Measurements from ENCODE around the gene LINS1. TPM values are rescaled to one million over a fixed set of nuclear protein-coding genes. Genes with fewer than 3 reads are reported as not detected.

LINS1 gene
- total RNA-seq, 1 donor from 2014 or later: 7.2 TPM

DNA sequence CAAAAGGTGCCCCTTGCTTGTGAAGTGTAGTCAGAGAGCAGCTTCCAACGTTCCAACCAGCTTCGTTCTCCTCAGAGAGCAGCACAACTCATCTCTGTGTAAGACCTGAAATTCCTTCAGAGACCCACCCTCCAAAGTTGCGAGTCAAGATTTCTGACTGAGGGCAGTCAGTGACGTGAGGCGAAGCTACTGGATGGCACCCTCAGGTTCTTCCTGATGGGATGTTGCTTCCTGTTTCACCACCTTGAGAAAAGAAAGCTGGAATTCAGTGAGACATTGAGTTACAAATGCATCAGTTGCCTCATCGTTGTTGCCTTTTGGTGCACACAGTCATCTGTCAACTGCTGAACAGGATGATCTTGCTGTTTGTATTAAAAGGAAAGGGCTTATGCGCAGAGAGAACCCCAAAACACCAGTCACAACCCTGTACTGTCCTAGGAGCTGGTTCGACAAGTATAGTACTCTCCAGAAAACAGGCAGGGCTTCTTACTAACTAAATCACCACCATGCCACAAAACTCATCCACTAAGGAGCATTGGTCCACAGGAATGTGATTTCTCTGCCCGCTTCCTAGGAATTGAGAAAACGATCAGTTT, 73.1 kb downstream of the LINS1 start, which contains the start of gene CERS3:
CERS3 (minus strand) TSS at position 118 of the 596 bp plus-strand sequence. CDS start 27,101 bp downstream, outside the sequence.
- no peak for DNase-seq (ENCODE audit: low spot score)
- Mint-ChIP-seq H3K4me3 (ENCODE audit: unreplicated experiment) (no peak within 1 kb of the TSS), H3K27me3 (ENCODE audit: low read depth) (peaks cover 30% of the 10 kb centered on the region), H3K27ac (ENCODE audit: unreplicated experiment) (no peak within 1 kb of the TSS), H3K4me1 (ENCODE audit: low read depth) (no peaks in the 10 kb centered on the region), H3K9me3 (ENCODE audit: low read depth) (no peaks in the 10 kb centered on the region), H3K36me3 (ENCODE audit: low read depth) (no peaks in the 10 kb centered on the region)
- TF ChIP-seq CTCF (IDR thresholded peaks at IDR 0.05): no peak

DNA sequence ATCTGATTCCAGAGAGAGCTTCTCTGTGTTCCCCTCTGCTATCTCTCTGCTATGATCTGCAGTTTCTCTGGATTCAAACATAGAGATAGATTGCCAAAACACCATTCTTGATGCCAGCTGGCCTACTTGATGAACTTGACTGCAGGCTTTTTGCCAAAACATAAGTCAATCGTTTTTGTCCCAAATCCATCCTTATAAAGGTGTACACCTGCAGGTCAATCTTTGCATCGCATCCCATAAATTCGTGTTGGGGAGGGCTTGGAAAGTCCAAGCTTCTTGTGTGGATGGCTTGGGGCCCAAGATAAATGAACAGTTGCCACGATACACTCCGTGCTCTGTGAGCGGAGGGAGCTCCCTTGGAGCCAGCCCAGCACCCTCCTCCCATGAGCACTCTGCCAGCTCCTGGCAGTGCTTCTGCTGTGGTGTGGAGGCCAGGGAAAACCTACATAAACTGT, 75.9 kb downstream of the LINS1 start:
- H3K36me3 Mint-ChIP-seq (ENCODE audit: low read depth): no peaks in the 10 kb centered on the region
- no peak for TF ChIP-seq CTCF (IDR thresholded peaks at IDR 0.05)

DNA sequence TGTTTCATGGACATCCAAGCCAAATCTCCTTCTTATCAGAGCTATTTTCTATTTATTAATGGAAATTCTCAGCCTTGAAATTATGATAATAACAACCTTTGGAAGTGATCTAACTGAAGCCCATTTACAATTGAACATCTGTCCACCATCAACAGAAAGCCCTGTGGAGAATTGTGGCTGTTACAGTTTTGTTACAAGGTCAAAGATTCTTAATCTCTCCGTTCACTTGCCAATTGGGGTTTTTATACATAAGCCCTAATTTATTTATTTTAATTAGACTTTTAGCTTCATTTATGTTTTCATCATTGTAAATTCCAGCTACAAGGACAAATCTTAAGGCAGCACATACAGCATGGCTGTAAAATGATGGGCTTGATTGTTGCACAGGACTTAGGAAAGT, 76.5 kb downstream of the LINS1 start:
- no peak overlapping the region for H3K4me3 Mint-ChIP-seq (ENCODE audit: unreplicated experiment)
- no peaks in the 10 kb centered on the region for H3K4me1 Mint-ChIP-seq (ENCODE audit: low read depth)
- no peak for TF ChIP-seq CTCF (IDR thresholded peaks at IDR 0.05)
- peaks cover 13% of the 10 kb centered on the region for H3K27me3 Mint-ChIP-seq (ENCODE audit: low read depth)
- no peak for DNase-seq (ENCODE audit: low spot score)
- no peaks in the 10 kb centered on the region for H3K36me3 Mint-ChIP-seq (ENCODE audit: low read depth)
- H3K27ac Mint-ChIP-seq (ENCODE audit: unreplicated experiment): no peak overlapping the region
- peaks cover 9% of the 10 kb centered on the region for H3K9me3 Mint-ChIP-seq (ENCODE audit: low read depth)

More for the DNA sequence above, 75.9 kb downstream of the LINS1 start:
- Mint-ChIP-seq H3K27ac (ENCODE audit: unreplicated experiment) (no peak overlapping the region), H3K9me3 (ENCODE audit: low read depth) (peaks cover 9% of the 10 kb centered on the region), H3K4me3 (ENCODE audit: unreplicated experiment) (no peak overlapping the region), H3K27me3 (ENCODE audit: low read depth) (peaks cover 15% of the 10 kb centered on the region), H3K4me1 (ENCODE audit: low read depth) (no peaks in the 10 kb centered on the region)
- DNase-seq (ENCODE audit: low spot score): no peak

- Mint-ChIP-seq H3K4me1 (ENCODE audit: low read depth) (no peaks in the 10 kb centered on the region), H3K4me3 (ENCODE audit: unreplicated experiment) (no peak overlapping the region), H3K36me3 (ENCODE audit: low read depth) (no peaks in the 10 kb centered on the region), H3K27ac (ENCODE audit: unreplicated experiment) (no peak overlapping the region), H3K27me3 (ENCODE audit: low read depth) (peaks cover 7% of the 10 kb centered on the region), H3K9me3 (ENCODE audit: low read depth) (peaks cover 9% of the 10 kb centered on the region)
- TF ChIP-seq CTCF (IDR thresholded peaks at IDR 0.05): no peak
- no peak for DNase-seq (ENCODE audit: low spot score)
Observed at GRCh38 chr15:100524326-100524725, 77.7 kb downstream of the LINS1 start.

DNA sequence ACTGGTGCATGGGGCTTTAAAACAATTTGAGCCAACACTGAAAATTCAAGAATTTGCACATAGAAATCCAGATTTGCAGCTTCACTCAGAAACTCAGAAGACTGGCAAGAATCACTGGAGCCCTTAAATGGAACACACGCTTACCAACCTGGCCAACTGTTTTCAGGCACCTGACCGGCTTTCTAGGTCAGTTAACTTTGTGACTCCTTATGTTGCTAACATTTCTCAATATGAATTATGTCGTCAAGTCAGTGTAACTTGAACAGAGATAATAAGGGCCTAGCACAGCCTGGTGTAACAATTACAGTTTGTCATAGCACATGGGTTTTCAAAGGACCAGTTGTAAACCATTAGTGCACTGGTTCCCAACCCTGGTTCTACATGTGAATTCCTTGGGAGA, 80.1 kb downstream of the LINS1 start:
- H3K36me3 Mint-ChIP-seq (ENCODE audit: low read depth): no peaks in the 10 kb centered on the region
- peaks cover 1% of the 10 kb centered on the region for H3K27me3 Mint-ChIP-seq (ENCODE audit: low read depth)
- no peaks in the 10 kb centered on the region for H3K4me1 Mint-ChIP-seq (ENCODE audit: low read depth)
- no peak overlapping the region for H3K4me3 Mint-ChIP-seq (ENCODE audit: unreplicated experiment)
- no peak for TF ChIP-seq CTCF (IDR thresholded peaks at IDR 0.05)
- H3K9me3 Mint-ChIP-seq (ENCODE audit: low read depth): peaks cover 9% of the 10 kb centered on the region
- no peak for DNase-seq (ENCODE audit: low spot score)
- no peak overlapping the region for H3K27ac Mint-ChIP-seq (ENCODE audit: unreplicated experiment)

All from chondrocyte (in vitro differentiated cells).